ENCODE results near the gene TTC7B.

DNA sequence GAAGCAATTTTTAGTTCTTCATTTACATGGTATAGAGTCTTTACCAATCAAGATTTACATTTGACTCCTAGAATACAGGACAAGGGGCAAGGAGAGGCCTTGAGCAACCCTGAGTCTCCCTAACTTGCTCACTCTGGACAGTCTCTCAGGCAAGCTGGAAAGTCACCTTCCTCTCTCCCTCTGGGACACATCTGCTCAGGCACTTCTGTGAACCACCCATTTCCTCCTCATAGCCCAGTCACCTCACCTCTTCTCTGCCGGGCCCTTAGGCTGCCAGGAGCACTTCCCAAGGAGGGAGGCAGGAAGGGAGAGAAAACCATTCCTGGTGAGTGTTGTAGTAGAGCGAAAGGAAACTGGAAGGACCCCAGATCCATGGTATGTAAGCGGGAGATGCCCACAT lies 202.8 kb downstream of the TTC7B start:
- TF ChIP-seq, protein P1, sequence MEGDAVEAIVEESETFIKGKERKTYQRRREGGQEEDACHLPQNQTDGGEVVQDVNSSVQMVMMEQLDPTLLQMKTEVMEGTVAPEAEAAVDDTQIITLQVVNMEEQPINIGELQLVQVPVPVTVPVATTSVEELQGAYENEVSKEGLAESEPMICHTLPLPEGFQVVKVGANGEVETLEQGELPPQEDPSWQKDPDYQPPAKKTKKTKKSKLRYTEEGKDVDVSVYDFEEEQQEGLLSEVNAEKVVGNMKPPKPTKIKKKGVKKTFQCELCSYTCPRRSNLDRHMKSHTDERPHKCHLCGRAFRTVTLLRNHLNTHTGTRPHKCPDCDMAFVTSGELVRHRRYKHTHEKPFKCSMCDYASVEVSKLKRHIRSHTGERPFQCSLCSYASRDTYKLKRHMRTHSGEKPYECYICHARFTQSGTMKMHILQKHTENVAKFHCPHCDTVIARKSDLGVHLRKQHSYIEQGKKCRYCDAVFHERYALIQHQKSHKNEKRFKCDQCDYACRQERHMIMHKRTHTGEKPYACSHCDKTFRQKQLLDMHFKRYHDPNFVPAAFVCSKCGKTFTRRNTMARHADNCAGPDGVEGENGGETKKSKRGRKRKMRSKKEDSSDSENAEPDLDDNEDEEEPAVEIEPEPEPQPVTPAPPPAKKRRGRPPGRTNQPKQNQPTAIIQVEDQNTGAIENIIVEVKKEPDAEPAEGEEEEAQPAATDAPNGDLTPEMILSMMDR (conservative IDR thresholded peaks at IDR 0.05 in 1 of 2, IDR thresholded peaks at IDR 0.05 in 1 of 2; ENCODE audit: low read depth in 1 of 2, low read length in 2 of 2): no peak
- no peak for TF ChIP-seq EZH2 (IDR thresholded peaks at IDR 0.05; ENCODE audit: low read length, missing control alignments)

Data from fibroblast of lung (primary cell).